ENCODE results near the gene TMEM30B.
"Not testable (repeated sequence)": the region's sequence is repeated elsewhere in the genome, so short reads cannot be mapped to it uniquely, and the experiment has no call there.

TMEM30B gene

DNA sequence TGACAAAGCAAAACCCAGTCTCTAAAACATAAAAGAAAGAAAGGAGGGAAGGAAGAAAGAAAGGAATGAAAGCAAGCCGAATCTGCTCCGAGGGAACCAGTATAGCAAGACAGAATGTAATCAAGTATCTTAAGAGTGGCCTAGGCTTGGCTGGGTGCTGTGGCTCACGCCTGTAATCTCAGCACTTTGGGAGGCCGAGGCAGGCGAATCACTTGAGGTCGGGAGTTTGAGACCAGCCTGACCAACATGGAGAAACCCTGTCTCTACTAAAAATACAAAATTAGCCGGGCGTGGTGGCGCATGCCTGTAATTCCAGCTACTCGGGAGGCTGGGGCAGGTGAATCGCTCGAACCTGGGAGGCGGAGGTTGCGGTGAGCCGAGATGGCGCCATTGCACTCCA lies 39.0 kb upstream of the TMEM30B start:
- WGBS (ENCODE audit: extremely low coverage, insufficient coverage, insufficient read length), result no CpG with 5 or more reads among the region's 16 CpGs
- not testable (repeated sequence) for H3K23ac ChIP-seq (ENCODE audit: low read length); H3K36me3 ChIP-seq (ENCODE audit: control insufficient read depth in 1 of 2, insufficient read depth in 2 of 2, low read length in 2 of 2); H2BK12ac ChIP-seq (ENCODE audit: low read length); H4K12ac ChIP-seq (ENCODE audit: low read depth, low read length); H2AK5ac ChIP-seq (ENCODE audit: low read length); H3K18ac ChIP-seq (ENCODE audit: low read length); H3K4ac ChIP-seq (ENCODE audit: low read depth, low read length); H2BK5ac ChIP-seq (ENCODE audit: low read depth, low read length, poor library complexity); H3K9me3 ChIP-seq (ENCODE audit: insufficient read depth, low read depth, low read length); H3K14ac ChIP-seq (ENCODE audit: low read length); H3K27me3 ChIP-seq (ENCODE audit: insufficient read depth, low read length); H2AFZ ChIP-seq (ENCODE audit: insufficient read depth, low read length, poor library complexity); H3K4me2 ChIP-seq (ENCODE audit: low read length); H3K9ac ChIP-seq (ENCODE audit: low read length); H4K8ac ChIP-seq (ENCODE audit: low read depth, low read length); H2BK120ac ChIP-seq (ENCODE audit: insufficient read depth, low read length, poor library complexity); H3K4me3 ChIP-seq (ENCODE audit: low read depth, low read length)
- Histone ChIP-seq H3K79me2 (ENCODE audit: control insufficient read depth, insufficient read depth, low read length, poor library complexity) (peaks cover 21% of the 10 kb centered on the region), H3K79me1 (ENCODE audit: low read length) (peaks cover 24% of the 10 kb centered on the region), H3K4me1 (ENCODE audit: control insufficient read depth in 1 of 2, insufficient read depth in 2 of 2, low read length in 2 of 2) (peaks cover 8 to 14% of the 10 kb centered on the region in 2 experiments), H4K91ac (ENCODE audit: low read depth, low read length) (peak overlapping the region; percentile 68), H3K27ac (ENCODE audit: low read depth, low read length) (peak overlapping the region; percentile 16)
- DNase-seq, result peak in 1 of 2 donors; percentile 23

DNA sequence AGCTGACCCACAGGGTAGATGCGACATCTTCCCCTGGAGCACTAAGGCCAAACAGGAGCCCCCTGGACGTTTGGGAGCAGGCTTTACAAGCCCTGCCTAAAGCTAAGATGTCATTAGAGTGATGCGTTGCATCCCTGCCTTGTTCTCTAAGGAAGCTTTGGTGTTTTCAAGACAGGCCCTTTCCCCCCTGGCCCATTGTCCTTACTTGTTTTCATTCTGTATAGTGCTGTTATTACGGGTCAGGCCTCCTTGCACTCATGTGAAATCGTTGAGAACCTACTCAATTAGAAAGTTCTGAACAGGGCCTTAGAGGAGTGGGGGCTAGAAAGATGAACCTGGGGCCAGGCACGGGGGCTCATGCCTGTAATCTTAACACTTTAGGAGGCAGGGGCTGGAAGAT lies 38.6 kb upstream of the TMEM30B start:
- no peak overlapping the region for H3K9ac ChIP-seq (ENCODE audit: low read length)
- peak overlapping the region; percentile 68 for H4K91ac ChIP-seq (ENCODE audit: low read depth, low read length)
- no peak overlapping the region for H3K18ac ChIP-seq (ENCODE audit: low read length)
- H3K14ac ChIP-seq (ENCODE audit: low read length), result no peak overlapping the region
- no peaks in the 10 kb centered on the region for H3K27me3 ChIP-seq (ENCODE audit: insufficient read depth, low read length)
- no peak overlapping the region for H2BK5ac ChIP-seq (ENCODE audit: low read depth, low read length, poor library complexity)
- H3K9me3 ChIP-seq (ENCODE audit: insufficient read depth, low read depth, low read length), result no peaks in the 10 kb centered on the region
- H3K4me3 ChIP-seq (ENCODE audit: low read depth, low read length), result no peak overlapping the region
- H2AK5ac ChIP-seq (ENCODE audit: low read length), result no peak overlapping the region
- H3K79me1 ChIP-seq (ENCODE audit: low read length), result peaks cover 24% of the 10 kb centered on the region
- no CpG with 5 or more reads among the region's 6 CpGs for WGBS (ENCODE audit: extremely low coverage, insufficient coverage, insufficient read length)
- H3K79me2 ChIP-seq (ENCODE audit: control insufficient read depth, insufficient read depth, low read length, poor library complexity), result peaks cover 21% of the 10 kb centered on the region
- peak overlapping the region; percentile 30 for H2BK120ac ChIP-seq (ENCODE audit: insufficient read depth, low read length, poor library complexity)
- no peak overlapping the region for H3K4ac ChIP-seq (ENCODE audit: low read depth, low read length)
- peaks cover 8 to 14% of the 10 kb centered on the region in 2 experiments for H3K4me1 ChIP-seq (ENCODE audit: control insufficient read depth in 1 of 2, insufficient read depth in 2 of 2, low read length in 2 of 2)
- H3K23ac ChIP-seq (ENCODE audit: low read length), result no peak overlapping the region
- DNase-seq, result no peak
- H3K27ac ChIP-seq (ENCODE audit: low read depth, low read length), result peak overlapping the region; percentile 16
- no peak overlapping the region for H2AFZ ChIP-seq (ENCODE audit: insufficient read depth, low read length, poor library complexity)
- H3K36me3 ChIP-seq (ENCODE audit: control insufficient read depth in 1 of 2, insufficient read depth in 2 of 2, low read length in 2 of 2), result no peaks in the 10 kb centered on the region
- H3K4me2 ChIP-seq (ENCODE audit: low read length), result peak overlapping the region; percentile 3
- no peak overlapping the region for H4K12ac ChIP-seq (ENCODE audit: low read depth, low read length)
- no peak overlapping the region for H2BK12ac ChIP-seq (ENCODE audit: low read length)
- H4K8ac ChIP-seq (ENCODE audit: low read depth, low read length), result no peak overlapping the region

DNA sequence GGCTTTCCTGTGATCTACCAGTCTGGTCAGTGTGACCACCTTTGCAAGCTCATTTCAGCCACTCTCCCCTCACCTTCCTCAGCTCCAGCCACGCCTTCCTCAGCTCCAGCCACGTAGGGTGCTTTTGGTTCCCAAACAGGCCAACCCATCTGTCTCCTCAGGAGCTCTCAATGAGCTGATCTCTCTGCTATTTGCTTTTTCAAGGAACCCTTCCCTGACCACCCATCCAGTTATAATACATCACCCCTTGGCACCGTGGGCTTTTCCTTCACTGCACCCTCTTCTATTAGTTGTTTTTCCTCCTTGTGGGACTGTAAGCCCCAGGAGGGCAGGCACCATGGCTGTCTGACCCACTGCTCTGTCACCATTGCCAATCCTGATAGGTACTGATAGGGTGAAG lies 37.9 kb upstream of the TMEM30B start:
- H3K9ac ChIP-seq (ENCODE audit: low read length), result no peak overlapping the region
- no peak overlapping the region for H3K27ac ChIP-seq (ENCODE audit: low read depth, low read length)
- WGBS (ENCODE audit: extremely low coverage, insufficient coverage, insufficient read length), result no CpG with 5 or more reads among the region's 3 CpGs
- H2AK5ac ChIP-seq (ENCODE audit: low read length), result no peak overlapping the region
- no peak overlapping the region for H3K14ac ChIP-seq (ENCODE audit: low read length)
- no peak overlapping the region for H3K23ac ChIP-seq (ENCODE audit: low read length)
- H4K91ac ChIP-seq (ENCODE audit: low read depth, low read length), result peak overlapping the region; percentile 45
- no peak overlapping the region for H2BK120ac ChIP-seq (ENCODE audit: insufficient read depth, low read length, poor library complexity)
- no peak overlapping the region for H4K12ac ChIP-seq (ENCODE audit: low read depth, low read length)
- no peak overlapping the region for H3K4ac ChIP-seq (ENCODE audit: low read depth, low read length)
- H2BK12ac ChIP-seq (ENCODE audit: low read length), result no peak overlapping the region
- no peak overlapping the region for H3K18ac ChIP-seq (ENCODE audit: low read length)
- H2BK5ac ChIP-seq (ENCODE audit: low read depth, low read length, poor library complexity), result no peak overlapping the region
- H3K36me3 ChIP-seq (ENCODE audit: control insufficient read depth in 1 of 2, insufficient read depth in 2 of 2, low read length in 2 of 2), result no peaks in the 10 kb centered on the region
- no peak overlapping the region for H4K8ac ChIP-seq (ENCODE audit: low read depth, low read length)
- H3K27me3 ChIP-seq (ENCODE audit: insufficient read depth, low read length), result no peaks in the 10 kb centered on the region
- H3K4me2 ChIP-seq (ENCODE audit: low read length), result no peak overlapping the region
- no peaks in the 10 kb centered on the region for H3K9me3 ChIP-seq (ENCODE audit: insufficient read depth, low read depth, low read length)
- peaks cover 8 to 14% of the 10 kb centered on the region in 2 experiments for H3K4me1 ChIP-seq (ENCODE audit: control insufficient read depth in 1 of 2, insufficient read depth in 2 of 2, low read length in 2 of 2)
- DNase-seq, result no peak
- H3K79me2 ChIP-seq (ENCODE audit: control insufficient read depth, insufficient read depth, low read length, poor library complexity), result peaks cover 21% of the 10 kb centered on the region
- H2AFZ ChIP-seq (ENCODE audit: insufficient read depth, low read length, poor library complexity), result no peak overlapping the region
- H3K4me3 ChIP-seq (ENCODE audit: low read depth, low read length), result no peak overlapping the region
- peaks cover 24% of the 10 kb centered on the region for H3K79me1 ChIP-seq (ENCODE audit: low read length)

DNA sequence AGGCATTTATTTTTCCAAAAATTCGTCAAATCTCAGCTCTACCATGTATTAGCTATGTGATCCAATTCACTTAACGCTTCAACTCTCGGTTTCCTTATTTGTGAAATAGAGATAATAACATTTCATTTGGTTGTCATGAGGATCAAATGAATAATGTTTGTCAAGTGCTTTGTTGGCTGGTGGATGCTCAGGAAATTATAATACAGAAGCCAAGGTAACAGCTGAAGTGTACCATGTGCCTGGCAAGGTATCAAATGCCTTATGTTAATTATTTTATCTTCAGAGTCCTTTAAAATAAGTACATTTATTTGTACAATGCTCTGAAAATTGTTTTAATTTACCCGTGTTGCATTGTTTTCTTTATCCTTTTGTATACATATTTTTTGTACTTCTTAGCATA lies 34.2 kb upstream of the TMEM30B start:
- Histone ChIP-seq H3K14ac (ENCODE audit: low read length) (no peak overlapping the region), H2AK5ac (ENCODE audit: low read length) (no peak overlapping the region)
- WGBS (ENCODE audit: extremely low coverage, insufficient coverage, insufficient read length), result no CpG with 5 or more reads among the region's 4 CpGs

More for the DNA sequence above, 34.2 kb upstream of the TMEM30B start:
- Histone ChIP-seq H3K4me1 (ENCODE audit: control insufficient read depth in 1 of 2, insufficient read depth in 2 of 2, low read length in 2 of 2) (peaks cover 0 to 2% of the 10 kb centered on the region in 2 experiments), H3K36me3 (ENCODE audit: control insufficient read depth in 1 of 2, insufficient read depth in 2 of 2, low read length in 2 of 2) (peaks cover 0 to 4% of the 10 kb centered on the region in 2 experiments), H3K9ac (ENCODE audit: low read length) (no peak overlapping the region), H3K79me2 (ENCODE audit: control insufficient read depth, insufficient read depth, low read length, poor library complexity) (no peaks in the 10 kb centered on the region), H3K18ac (ENCODE audit: low read length) (no peak overlapping the region), H3K4me2 (ENCODE audit: low read length) (no peak overlapping the region), H3K79me1 (ENCODE audit: low read length) (peaks cover 3% of the 10 kb centered on the region), H3K27me3 (ENCODE audit: insufficient read depth, low read length) (no peaks in the 10 kb centered on the region), H3K23ac (ENCODE audit: low read length) (no peak overlapping the region), H4K12ac (ENCODE audit: low read depth, low read length) (no peak overlapping the region), H2AFZ (ENCODE audit: insufficient read depth, low read length, poor library complexity) (no peak overlapping the region), H2BK120ac (ENCODE audit: insufficient read depth, low read length, poor library complexity) (no peak overlapping the region), H3K9me3 (ENCODE audit: insufficient read depth, low read depth, low read length) (peaks cover 7% of the 10 kb centered on the region), H3K27ac (ENCODE audit: low read depth, low read length) (no peak overlapping the region), H3K4ac (ENCODE audit: low read depth, low read length) (no peak overlapping the region), H2BK12ac (ENCODE audit: low read length) (no peak overlapping the region), H2BK5ac (ENCODE audit: low read depth, low read length, poor library complexity) (no peak overlapping the region), H3K4me3 (ENCODE audit: low read depth, low read length) (no peak overlapping the region), H4K8ac (ENCODE audit: low read depth, low read length) (no peak overlapping the region), H4K91ac (ENCODE audit: low read depth, low read length) (no peak overlapping the region)
- DNase-seq, result no peak
